ENCODE results near the gene CASK. TPM values are rescaled to one million over a fixed set of nuclear protein-coding genes. Genes with fewer than 3 reads are reported as not detected.
A peak's percentile ranks its signal among the peaks of the same experiment; 100 is the strongest.
"Not testable (repeated sequence)": the region's sequence is repeated elsewhere in the genome, so short reads cannot be mapped to it uniquely, and the experiment has no call there.

The CASK gene
- polyA plus RNA-seq, 5 donors, result 27.9 to 61.7 (median 50.8) TPM

GRCh38 chrX:41703574-41704029 lies 219.8 kb downstream of the CASK start:
- DNase-seq, result no peak

DNA sequence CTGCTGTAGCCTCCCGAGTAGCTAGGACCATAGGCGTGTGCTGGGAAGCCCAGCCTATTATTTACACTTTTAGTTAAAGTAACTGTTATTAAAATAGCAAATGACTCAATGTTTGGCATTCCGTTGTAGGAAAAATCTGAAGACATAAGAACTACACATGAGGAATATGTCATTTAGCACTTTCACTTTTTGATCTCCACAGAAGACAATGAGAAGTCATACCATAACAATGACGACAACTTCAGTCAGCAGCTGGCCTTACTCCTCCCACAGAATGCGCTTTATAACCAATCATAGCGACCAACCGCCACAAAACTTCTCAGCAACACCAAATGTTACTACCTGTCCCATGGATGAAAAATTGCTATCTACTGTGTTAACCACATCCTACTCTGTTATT lies 227.9 kb downstream of the CASK start:
- DNase-seq, result no peak

DNA sequence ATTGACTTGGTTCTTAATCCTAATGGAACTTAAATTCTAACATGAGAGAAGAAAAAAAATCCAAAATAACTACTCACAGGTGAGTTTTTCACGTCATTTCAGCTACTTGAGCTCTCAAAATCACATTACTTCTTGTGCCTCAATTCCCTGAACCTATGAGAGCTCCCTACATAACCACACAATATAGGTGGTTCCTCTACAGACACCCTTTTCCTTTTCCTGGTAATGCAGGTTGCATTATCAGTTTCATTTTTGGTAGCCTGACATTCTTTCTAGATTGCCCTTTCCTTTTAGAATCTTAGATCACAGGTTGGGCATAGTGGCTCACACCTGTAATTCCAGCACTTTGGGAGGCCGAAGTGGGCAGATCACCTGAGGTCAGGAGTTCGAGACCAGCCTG lies 230.3 kb downstream of the CASK start:
- no peak for DNase-seq

- no peak for DNase-seq
Observed at GRCh38 chrX:41692162-41692749, 231.1 kb downstream of the CASK start.

GRCh38 chrX:41689711-41690110 lies 233.6 kb downstream of the CASK start:
- DNase-seq, result no peak

- no peak for DNase-seq
Observed at GRCh38 chrX:41688835-41689234, 234.5 kb downstream of the CASK start, which contains the start of gene GPR34. Gene GPR34, plus strand, starts transcription at chrX:41688973. Its CDS starts 6,661 bp downstream, at chrX:41695634.

DNA sequence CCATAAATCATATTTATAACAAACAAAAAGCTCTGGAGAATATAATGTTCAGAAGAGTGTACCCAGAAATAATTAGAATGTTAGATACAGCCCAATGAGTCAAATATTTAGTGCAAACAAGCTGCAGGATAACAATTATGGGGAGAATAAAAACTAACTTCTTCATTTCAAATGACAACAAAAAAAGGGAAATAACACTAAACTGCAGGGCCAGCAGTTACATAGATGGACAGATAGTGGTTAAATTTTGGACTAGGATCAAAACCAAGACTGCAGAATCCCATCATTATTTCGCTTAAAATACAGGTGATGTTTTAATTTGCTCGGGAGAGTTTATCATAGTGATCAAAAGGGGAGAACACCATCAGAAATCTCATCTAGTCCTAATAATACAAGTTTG lies 235.2 kb downstream of the CASK start:
- DNase-seq, result no peak

GRCh38 chrX:41686788-41687187 lies 236.6 kb downstream of the CASK start:
- DNase-seq, result no peak

- DNase-seq, result no peak
Observed at GRCh38 chrX:41684940-41685339, 238.4 kb downstream of the CASK start.

DNA sequence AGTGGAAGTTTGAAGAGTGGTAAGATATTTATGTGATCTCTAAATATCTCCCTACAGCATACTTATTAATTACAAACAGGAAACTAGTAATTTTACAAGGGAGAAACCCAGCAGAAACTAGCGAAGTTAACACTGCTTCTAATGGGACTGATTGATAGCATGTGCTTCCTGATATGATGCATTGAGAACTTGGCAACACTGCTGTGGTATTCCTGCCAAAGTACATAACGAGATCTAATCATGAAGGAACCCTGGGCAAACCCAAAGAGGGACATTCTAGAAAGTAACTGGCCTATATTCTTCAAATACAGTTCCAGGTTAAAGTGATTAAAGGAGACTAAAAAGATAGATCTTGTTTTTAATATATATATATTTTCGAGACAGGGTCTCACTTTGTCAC lies 239.2 kb downstream of the CASK start:
- DNase-seq, result no peak

DNA sequence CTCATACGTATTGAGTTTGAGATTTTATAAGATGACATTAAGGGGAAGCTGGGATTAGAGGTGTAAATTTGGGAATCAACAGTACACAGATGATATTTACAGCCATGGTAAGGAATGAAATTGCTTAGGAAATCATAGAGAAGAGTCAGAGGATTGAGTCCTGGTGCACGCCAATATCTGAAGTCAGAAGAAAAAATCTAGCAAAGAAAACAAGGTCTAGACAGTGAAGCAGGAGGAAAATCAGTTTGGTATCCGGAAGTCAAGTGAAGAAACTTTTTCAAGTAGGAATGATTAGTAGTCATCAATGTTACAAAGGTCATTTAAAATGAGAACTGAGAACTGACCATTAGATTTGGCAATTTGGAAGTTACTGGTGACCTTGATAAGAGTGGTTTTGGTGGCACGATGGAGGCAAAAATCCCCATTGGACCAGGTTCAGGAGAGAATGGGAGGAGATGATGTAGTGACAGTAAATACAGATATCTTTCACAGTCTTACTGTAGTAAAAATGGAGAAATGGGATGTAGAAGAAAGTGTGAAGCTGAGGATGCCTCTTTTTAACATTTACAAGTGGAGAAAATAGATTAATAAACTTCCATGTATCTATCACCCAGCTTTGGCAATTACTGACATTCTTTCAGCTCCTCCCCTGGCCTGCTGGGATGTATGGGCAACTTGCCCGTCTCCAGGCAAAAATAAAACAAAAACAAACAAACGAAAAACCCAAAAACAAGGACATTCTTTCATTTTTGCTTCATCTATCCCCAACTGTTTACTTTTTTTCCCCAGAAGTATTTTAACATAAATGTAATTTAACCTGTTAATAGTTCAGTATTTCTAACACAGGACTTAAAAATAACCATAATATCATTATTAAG lies 245.9 kb downstream of the CASK start:
- DNase-seq, result peak; percentile 21 to 45

- not testable (repeated sequence) for DNase-seq
Observed at GRCh38 chrX:41676361-41676760, 247.0 kb downstream of the CASK start.

DNA sequence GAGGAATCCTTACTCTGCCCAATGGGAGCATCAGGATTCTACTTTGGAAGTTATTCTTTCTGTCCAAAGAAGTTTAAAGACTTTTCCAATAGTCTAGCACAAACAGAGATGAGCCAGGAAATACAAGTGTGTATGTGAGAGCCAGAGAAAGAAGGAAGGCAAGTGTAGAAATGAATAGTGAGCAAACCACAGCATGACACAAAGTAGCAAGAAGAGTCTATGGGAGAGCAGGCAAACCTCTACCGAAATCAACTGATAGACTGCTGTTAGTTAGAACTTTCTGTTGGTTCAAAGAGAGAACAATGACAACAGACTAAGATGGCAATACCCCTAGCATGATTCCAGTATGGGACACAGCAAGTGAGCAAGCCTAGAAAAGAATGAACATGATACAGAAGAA lies 250.7 kb downstream of the CASK start:
- DNase-seq, result no peak

DNA sequence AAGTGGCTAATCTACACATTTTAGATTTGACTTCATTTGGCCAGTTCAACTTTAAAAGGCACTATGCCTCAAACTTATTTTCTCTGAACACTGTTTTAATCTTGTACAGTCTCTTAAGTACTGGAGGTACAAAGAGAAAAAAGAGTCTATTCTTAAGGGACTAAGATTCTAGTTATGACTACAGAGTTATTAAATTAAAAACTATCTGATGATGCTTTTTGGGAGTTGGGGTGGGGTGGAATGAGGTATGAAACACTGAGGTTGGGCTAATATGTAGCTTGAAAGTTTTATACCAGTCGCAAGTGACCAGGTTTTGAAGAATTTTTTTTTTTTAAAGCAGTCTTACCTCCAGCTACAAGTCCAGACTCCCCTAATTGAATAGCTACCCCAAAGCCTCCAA lies 252.3 kb downstream of the CASK start:
- no peak for DNase-seq

DNA sequence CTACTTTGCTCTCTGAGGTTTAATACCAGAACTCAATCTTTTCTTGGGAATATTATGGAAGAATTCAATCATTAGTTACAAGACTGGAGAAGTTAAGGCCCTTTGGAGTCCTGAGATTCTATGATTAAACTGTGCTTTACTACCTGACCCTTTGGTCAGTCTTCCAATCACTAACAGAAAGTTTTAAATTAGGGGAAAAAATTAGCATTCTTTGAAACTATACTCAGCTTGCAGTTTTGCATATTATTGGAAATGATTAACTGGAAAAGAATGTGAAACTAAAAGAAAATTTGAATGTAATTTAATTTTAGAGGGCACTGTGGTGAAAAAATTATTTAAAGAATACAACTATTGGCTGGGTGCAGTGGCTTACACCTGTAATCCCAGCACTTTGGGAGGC lies 253.2 kb downstream of the CASK start:
- no peak for DNase-seq

DNA sequence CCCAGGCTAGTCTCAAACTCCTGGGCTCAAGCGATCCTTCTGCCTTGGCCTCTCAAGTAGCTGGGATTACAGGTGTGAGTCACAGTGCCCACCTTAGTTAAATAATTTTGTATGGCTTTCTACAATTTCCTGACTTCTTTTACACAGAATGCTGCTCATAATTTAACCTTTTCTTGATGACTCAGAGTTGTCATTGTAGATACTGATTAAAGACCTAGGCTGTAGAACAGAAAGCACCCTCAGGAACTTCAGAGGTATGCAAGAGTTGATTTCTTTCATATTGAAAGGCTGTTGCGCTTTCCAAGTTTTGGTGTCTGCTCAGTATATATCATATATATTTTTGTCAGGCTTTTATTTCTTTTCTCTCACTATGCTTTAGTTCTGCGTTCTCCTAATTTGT lies 255.7 kb downstream of the CASK start:
- DNase-seq, result no peak

DNA sequence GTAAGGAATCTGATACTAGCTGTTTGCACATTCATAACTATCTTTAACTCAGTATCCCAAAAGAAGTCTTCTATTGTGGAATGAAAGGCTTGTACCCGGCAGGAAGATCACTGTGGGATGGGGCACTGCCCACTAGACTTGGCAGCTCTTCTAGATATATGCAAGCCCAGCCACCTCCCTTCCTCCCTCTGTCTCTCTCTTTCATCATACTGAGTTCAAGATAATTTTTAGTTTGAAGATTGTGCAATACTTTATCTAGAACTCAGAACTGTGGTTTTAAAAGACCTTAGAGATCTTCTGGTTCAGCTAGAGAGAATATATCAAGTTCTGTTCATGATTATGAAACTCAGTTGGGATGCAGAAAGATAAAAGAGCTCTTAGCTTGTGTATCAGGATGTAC lies 257.1 kb downstream of the CASK start:
- DNase-seq, result no peak

- DNase-seq, result no peak
Observed at GRCh38 chrX:41665686-41666085, 257.7 kb downstream of the CASK start.

DNA sequence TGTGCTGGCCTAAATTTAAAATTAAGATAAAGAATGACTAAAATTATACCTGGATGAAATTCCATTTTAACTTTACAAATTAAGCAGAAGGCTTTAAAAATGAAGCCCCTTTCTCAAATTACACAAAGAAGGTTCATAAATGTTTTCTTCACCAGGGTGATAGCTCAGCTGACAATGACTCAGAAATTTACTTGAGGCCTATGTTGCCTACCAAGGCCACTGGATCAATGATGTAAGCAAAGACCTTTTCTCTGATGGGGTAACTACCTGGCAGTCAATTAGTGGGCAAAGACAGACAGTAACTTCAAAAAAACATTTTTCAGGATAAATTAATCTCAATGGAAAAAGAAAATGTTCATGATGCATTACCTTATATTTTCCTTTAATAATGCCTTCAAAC lies 258.4 kb downstream of the CASK start:
- DNase-seq, result no peak

DNA sequence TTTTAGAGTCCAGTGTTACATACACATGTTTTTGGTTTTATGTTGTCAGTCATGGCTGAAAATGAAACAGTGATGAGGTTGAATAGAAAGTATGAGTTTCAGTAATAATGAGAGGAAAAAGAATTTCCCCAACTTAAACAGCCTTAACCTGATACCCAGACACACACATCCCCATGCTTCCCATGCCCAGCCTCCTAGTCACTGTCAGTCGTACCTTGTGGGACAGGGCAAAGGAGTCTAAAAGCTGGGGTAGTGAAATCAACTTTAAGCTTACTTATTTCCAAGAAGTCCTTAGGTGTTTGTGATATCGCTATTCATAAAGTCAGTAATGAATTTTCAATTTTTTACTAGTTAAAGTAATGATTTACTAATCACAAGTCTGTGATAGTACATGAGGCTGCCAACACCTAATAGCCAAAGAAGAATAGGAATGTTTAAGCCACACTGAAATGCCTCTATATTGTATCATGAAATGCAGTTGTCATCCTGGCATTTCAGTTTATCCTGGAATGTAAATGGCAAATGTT lies 258.9 kb downstream of the CASK start:
- no peak for DNase-seq

DNA sequence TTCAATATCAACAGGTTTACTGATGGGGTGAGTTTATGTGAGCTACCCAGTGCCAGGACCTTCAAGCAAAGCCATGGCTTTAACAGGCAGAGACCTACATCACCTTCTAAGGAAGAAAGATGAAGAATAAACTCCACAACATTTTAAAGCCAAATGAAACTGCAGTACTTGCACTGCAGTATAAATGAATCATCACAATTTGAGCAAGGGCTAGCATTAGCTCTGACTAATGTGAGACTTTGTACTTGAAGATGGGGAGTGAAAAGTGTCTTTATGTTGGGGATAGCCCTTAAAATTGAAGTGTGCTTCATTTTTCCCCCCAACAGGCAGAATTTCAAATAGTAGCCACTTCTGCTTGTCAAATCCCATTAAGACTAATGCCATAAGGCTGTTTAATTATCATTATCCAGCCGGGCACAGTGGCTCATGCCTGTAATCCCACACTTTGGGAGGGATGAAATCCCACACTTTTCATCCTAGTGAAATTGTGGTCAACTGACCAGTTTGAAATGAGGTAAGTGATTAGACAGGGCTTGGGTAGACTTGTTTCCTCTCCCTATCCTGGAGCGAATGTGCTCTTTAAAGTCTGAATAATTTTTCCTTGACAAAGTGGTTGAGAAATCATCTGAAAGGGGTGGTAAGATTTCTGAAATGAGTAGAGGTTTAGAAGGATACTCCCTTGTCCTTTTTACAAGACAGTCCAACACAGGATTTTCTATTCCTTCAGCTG lies 261.8 kb downstream of the CASK start:
- DNase-seq, result no peak

- no peak for DNase-seq
Observed at GRCh38 chrX:41655631-41656030, 267.7 kb downstream of the CASK start.

Data from right lung (tissue), 5 donors.